NCI-H1436 (cell line): ENCODE measurements around the gene TMEM263.

Experiments
- DNase-seq: peaks from one replicate; lab custom pipeline; 2025; lab: John Stamatoyannopoulos, UW

Gene TMEM263

DNA sequence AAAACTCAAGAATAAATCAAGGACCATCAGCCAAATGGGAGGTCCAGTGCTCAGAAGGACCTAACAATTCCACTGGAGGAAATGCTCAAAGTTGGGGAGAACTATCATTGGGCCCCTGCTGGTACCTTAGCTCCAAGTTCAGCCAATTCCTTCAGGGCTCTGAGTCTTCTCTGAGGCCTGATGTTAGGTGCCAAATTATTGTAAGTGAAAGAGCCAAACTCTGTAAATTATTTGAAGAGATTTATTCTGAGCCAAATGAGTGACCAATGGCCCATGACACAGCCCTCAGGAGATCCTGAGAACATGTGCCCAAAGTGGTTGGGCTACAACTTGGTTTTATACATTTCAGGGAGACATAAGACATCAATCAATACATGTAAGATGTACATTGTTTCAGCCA, 8.2 kb upstream of the TMEM263 start:
- no peak for DNase-seq

DNA sequence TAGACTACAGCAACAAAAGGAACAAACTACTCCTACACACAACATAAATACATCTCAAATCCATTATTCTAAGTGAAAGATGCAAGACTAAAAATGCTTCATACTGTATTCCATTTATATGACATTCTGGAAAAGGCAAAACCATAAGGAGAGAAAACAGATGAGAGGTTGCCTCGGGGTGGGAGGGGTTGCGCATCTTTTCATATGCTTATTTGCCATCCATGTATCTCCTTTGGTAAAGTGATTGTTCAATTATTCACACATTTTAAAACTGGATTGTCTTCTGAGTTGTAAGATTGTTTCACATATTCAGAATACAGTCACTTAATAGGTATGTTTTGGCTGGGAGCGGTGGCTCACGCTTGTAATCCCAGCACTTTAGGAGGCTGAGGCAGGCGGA, 5.1 kb upstream of the TMEM263 start:
- no peak for DNase-seq

DNA sequence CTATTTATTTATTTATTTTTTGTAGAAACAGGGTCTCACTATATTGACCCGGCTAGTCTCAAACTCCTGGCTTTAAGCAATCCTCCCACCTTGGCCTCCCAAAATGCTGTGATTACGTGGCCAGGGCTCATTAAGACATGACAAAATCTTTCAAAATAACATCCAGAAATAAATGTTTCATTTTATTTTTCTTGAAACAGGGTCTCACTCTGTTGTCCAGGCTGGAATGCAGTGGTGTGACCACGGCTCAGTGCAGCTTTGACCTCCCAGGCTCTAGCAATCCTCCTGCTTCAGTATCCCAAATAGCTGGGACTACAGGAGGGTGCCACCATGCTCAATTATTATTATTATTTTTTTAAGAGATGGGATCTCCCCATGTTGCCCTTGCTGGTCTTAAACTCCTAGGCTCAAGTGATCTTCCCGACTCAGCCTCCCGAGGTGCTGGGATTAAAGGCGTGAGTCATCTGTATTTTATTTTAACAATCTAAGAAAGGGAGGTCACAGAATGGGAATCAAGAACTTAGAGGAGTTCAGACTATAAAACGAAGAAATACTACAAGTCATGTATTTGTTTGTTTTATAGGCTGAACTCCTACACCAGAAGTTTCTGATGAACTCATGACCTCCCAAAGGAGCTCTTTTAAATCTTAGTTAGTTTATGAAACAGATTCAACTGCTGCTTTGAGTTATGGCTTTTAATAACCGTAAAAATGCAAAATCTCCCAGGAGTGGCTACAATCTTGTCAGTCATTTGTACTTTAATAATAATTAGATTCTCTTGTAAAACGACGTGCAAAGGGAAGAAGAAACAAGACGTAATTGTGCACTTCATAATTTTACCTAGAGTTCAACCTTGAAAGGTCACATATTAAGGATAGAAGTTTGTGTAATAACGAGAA, 2.1 kb upstream of the TMEM263 start:
- no peak for DNase-seq

DNA sequence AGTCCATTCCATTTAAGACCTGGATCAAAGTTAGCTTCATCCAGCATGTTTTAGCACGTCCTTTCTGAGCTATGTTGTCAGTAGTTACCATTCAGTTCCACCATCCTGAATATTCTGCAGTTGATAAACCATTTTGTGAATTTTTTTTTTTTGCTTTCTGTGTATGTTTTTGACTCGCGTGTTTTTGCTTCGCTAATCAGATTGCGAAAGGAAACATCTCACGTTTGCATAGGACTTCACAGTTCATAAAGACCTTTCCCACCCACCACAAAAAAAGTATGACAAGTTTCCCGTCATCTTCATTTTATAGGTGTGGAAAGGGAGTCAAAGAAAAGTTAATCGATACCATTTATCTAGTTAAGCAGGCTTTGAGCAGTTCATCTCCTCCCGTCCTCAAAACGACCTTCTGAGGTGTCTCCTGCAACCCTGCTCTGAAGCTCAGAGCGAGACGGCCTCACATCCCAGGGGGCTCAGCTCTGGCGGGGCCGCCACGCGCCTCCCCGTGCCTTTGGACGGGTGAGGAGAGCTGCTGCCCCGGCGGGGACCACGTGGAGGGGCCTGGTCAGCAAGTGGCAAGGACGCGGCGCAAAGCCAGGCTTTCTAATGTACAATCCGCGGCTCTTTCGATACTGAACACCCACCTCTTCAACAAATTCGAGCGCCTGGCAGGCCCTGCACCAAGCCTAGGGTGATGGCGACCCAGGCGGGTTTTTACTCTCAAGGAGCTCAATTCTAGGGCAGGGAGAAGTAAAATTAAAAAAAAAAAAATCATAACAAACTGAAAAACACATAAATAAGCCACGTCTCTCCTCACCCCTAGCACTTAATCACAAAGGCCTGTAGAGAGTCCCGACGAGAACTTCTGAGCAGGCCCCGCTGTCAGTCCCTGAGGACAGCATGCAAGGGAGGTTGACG, 988 bp upstream of the TMEM263 start:
- no peak for DNase-seq

DNA sequence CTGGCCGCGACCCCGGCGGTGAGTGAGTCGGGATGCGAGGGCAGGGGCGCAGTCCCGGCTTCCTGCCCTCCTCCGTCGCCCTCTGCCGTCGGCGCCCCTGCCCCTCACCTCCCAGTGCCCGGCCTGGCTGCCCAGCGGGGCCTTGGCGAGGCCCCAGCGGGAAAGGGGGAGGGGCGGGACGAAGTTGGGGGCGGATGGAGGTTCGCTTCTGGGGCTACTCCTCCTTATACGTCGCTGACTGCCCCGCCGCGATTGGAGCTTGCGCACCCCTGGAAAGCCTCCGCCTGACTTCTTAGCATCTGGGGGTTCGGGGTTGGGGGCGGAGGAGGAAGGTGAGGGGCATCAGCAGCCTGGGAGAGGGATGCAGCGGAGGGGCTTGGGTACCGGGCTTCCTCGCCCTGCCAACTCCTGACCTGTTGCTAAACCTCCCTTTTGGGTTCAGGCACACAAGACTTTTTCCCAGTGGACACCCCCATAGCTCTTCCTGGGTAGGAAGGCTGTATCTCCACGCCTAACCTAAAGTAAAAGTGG, 406 bp downstream of the TMEM263 start:
- DNase-seq = peak; percentile 20

DNA sequence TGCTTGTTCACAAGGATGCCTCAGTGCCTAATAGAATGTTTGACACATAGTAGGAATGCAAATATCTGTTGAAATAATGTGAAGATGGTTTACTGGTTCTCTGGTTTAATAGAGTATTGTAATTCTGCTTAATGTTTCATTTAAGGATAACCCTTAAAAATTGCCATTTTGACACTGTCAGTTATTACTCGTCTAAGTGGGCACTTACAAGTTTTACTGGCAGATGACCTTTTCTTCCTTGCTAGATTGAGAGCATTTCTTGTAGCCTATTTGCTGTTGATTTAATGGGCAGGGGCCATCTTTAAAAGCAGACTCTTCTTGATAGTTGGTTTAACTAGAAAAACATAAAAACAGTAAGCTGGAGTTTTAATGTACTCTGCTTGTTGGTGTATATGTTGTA, 1.9 kb downstream of the TMEM263 start:
- DNase-seq = no peak

DNA sequence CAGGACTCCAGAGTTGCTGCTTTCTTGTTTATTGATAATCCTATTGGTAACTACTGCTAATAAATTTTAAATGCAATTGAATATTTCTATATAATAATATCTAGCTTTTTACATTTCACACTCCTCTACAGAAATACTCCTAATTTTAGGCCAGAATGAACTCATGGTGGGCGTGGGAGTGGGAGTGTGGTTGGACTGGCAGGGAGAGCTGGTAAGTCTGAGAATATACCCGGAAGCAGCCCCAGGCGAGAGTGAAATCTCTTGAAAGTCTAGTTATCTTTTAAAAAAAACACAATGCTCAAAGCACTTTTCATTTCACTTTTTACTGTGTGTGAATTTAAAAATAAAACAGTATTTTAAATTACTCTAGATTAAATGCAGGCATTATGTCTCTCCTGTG, 4.7 kb downstream of the TMEM263 start:
- no peak for DNase-seq

DNA sequence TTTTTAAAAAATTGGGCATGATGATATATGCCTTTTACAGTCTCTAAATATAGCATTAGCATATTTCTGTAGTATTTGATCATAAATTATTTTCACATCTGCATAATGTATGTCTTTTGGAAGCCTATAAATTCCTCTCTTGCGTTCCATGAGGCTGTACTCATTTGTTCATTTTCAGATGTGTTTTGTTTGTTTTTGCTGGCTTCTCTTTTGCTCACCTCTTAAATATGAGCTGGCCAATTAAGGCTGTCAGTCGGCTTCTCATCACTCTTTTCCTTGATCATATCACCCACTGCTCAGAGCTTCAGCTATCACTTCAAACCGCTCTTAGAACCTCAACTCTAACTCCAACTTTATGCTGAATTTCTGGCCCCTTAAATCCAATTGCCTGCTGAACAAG, 6.6 kb downstream of the TMEM263 start:
- no peak for DNase-seq

DNA sequence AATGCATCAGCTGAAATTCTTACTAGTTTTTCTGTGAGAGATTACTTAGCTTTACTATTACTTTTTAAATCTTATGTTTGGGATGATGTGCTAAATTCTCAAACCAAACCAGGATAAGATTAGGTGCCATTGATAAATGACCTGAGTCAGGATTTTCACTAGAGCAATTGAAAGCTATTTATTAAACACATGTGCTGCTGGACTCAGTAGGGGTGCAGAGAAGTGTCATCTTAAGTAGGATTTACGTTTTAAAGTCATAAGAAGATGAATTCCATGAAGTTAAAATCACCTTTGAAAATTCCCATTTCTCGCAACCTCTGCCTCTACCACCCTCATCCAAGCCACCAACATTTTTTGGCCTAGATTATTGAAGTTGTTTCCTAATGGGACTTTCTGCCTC, 8.8 kb downstream of the TMEM263 start:
- no peak for DNase-seq

DNA sequence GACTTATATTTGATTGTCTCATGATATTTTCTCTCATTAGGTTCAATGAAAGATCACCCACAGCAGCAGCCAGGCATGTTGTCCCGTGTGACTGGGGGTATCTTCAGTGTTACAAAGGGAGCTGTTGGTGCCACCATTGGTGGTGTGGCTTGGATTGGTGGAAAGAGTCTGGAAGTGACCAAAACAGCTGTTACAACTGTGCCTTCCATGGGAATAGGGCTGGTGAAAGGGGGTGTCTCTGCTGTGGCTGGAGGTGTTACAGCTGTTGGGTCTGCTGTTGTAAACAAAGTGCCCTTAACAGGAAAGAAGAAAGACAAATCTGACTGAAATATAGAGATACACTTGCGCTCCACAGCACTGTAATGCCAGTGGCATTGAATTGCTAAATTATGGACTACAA, 15.4 kb downstream of the TMEM263 start:
- DNase-seq = no peak

DNA sequence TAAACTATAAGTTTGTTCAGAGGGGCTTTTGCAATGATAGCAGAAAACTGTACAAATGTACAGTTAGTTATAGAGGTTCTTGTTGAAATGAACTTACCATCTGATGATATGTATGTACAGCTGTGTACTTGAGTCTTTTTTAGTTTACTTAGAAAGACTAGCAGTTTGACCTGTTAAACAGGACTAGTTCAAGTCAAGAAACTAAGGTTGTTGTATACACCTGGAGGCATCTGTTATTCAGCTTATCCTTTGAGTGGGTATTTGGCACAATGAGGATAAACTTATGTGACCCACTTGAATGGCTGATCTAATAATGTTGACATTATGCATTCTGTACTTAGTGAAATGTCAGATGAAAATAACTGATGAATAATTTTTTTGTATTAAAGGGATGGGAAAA, 17.8 kb downstream of the TMEM263 start:
- DNase-seq = no peak

DNA sequence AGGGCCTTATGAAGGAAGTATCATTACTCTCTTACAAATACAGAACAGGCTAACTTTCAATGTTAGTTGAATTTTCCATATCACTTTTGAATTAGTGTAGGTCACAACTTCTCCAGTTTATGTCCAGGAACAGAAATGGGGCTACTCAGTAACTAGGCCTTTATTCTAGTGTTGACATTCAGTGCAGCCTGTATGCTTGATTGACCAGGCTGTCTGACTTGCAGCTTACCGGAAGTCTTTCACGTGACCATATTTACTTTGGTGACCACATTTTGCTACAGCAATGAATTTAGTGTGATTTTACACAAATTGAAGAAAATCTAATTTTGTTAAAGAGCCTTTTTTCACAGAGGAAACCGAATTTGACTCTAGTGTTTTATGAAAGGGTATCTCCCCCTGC, 18.8 kb downstream of the TMEM263 start:
- no peak for DNase-seq

DNA sequence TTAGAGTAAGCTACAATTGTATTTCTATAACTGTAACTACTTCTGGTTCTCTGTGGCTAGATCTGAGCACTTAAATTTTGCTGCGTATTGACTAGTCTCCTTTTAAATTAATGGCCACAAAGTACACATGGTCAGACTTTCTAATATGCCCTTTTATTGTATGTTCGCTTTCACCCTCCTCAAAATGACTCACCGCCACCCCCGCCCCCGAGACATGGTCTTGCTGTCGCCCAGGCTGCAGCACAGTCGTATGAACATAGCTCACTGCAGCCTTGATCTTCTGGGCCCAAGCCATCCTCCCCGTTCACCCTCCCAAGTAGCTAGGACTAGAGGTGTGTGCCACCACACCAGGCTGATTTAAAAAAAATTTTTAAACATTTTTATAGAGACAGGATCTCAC, 19.4 kb downstream of the TMEM263 start:
- DNase-seq = no peak

DNA sequence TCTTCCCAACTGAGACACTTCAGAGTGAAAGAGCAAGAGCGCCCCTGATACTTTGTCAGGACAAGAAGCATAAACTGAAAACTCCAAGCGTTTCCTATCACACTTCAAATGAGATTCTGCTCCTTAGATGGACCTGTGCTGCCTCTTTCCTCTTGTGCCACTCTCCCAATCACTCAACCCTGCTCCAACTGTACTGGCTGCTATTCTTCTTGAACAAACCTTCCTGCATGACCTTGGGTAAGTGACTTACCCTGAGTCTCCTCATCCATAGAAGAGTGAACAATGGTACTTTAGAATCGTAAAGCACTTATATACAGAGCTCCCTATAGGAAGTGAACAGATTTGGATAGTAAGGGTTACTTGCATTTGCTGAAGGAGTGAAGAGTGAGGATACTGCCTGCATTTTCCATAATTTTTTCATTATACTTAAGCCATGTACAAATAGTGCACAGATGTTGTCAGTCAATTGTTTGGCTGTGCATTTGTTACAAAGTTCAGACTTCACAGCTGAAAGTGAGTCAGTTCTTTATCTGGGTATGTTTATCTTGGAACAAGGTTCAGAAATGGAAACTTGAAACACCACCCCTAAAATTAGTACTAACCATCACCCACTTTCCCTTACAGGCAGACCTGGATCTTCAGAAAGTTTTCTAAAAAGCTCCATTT, 20.4 kb downstream of the TMEM263 start:
- DNase-seq = no peak

DNA sequence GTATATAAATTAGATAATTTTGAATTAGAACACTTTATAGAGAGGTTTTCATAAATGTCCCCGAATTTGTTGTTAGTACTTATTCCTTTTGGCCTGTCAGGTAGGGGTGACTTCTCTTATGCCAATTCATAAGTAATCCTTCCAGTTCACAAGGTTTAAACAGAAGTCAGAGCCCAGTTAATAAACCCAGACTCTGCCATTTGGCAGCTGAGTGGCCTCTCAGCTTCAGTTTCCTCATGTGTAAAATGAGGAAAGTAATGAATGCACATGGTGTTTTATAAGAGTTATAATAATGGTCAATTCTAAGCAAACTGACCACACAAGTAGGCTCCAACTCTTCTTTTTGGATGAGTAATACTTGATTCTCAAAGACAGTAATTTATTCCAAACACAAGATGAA, 21.0 kb downstream of the TMEM263 start:
- DNase-seq = no peak

DNA sequence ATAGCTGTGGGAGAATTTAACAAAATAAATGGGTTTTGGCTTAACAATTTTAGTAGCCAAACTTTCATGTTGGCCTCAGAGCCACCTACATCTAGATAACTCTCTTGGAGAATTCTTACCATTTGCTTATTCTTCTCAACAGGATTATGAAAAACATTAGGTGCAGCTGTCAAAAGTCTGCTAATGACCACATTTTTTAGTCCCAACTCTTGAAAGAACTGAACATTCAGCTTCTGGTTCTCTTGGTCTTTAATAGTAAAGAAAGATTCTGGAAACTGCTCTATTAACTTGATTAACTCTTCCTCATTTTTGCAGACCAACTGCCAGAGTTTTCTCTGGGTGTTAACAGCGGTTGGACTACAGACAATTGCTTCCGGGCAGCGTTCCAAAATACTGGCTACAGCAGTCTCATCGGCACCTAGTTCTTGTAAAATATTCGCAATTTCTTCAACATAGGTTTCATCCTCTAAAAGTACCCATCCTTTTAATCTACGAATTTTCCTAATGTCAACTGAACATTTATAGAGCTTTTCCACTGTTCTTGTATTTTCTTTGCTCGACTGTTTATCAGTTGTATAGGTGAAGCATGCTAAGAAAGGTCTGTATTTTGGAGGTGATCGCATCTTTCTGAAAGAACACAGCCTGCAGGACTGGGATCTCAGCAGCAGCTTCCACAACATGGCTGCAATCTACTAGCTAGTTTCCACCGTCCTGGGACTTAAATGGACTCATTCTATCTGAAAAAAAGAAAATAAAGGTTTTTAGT, 22.5 kb downstream of the TMEM263 start:
- DNase-seq = no peak

DNA sequence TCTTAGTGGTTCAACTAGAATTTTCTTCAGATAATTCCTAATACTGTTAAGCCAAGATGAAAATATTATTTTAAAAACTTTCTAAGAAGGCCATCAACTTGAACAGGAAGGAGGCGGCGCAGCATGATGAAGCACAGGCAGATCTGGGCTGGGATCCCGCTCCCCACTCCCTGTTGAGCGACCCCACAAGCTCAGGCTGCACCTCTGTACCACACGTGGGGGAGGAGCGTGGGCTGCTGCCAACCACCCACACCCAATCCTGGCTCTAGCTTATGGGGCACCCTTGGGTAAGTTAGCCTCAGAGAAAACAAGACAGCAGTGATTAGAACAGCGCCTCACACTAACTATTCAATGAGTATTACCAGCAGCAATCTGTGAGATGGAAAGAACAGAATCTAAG, 25.2 kb downstream of the TMEM263 start:
- DNase-seq = no peak

DNA sequence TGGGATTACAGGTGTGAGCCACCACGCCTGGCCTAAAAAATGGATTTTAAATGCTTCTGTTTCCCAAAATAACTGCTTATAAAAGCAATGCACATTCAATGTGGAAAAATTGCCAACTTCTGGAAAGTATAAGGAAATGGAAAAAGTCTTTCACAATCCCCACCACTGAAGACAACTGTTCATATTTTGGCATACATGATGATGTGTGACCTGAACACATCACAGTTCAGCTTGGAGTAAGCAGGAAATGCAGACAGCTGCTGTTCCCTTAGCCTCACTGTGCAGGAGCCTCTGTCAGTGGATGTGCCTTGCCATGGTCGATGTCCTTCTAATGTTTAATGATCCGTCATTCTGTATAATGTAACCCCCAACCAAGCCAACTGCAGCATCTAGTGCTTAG, 26.1 kb downstream of the TMEM263 start:
- no peak for DNase-seq

DNA sequence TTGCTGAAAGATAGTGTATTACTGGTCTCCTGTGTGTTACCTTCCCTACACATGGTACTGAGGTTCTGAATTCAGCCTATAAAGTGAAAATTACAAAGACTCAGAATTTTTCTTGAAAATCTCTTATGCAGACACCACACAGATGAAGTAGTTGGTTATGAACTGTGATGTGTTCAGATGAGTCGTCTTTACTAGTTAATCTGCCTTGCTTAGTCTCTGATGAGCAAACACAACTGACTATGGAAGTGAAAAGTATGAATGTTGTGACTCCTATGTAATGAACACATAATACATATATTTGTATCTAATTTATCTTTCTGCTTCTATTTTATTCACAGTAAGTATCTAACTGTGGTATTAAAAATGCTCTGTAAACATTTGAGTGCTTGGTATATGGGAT, 26.5 kb downstream of the TMEM263 start:
- DNase-seq = no peak

DNA sequence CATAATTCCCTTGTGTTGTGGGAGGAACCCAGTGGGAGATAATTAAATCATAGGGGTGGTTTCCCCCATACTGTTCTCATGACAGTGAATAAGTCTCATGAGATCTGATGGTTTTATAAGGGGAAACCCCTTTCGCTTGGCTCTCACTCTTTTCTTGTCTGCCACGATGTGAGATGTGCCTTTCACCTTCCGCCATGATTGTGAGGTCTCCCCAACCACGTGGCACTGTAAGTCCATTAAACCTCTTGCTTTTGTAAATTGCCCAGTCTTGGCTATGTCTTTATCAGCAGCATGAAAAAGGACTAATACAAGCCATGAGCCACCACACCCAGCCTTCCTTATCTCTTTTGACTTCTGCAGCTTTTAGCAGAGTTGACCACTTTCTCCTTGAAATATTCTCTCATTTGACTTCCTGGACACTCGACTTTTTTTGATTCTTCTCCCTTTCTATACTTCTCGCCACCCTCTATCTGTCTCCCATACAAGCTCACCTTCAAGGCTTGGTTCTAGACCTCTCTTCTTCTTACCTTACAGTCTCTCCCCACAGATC, 29.0 kb downstream of the TMEM263 start:
- no peak for DNase-seq

DNA sequence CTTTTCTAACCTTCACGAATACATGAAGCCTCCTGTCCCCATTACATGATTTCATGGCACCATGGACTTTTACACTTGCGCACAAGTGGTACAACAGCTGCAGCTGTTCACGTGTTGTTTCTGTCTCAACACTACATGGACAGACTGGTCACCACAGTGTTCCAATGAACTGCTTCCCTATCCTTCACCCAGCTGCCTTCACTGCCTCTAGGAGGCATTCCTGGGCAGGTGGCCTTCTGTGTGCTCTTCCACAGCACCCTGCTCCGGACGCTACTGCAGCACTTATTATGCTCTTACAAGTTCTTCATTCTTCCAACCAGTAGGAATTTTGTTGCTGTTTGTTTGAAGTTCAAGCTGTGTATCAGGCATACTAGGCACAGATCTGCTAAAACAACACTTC, 29.8 kb downstream of the TMEM263 start:
- no peak for DNase-seq
